Right lobe of liver (tissue), 4 donors: ENCODE results near the gene TPM1.

ENCODE experiments used
- CTCF ChIP-seq, 4 donors: fragments of 200-600 bp in 3 of 4; fragments of 450-650 bp in 1 of 4; IDR thresholded peaks; one replicate each; pipeline versions ENCODE4 v1.5.1 to v1.8.0; 2016 to 2022; ENCODE audit warnings: antibody characterized with exemption in 4 of 4, mild to moderate bottlenecking in 2 of 4
- POLR2A ChIP-seq: fragments of 450-650 bp; IDR thresholded peaks from one replicate; pipeline ENCODE4 v1.6.1; 2017; ENCODE audit warnings: antibody characterized with exemption, mild to moderate bottlenecking
- donor health status: DM: no; HTN: no; CAD: no.
- donor health status: DM: no; HTN: no; CAD: no.
- donor health status: DM: no; HTN: yes; CAD: no.

- TF ChIP-seq CTCF (IDR thresholded peaks at IDR 0.05): no peak
- TF ChIP-seq POLR2A: no peak
Measured at GRCh38 chr15:63065262-63066221, 23.0 kb downstream of the TPM1 start.
